ENCODE data around the gene UNCX.

UNCX gene

DNA sequence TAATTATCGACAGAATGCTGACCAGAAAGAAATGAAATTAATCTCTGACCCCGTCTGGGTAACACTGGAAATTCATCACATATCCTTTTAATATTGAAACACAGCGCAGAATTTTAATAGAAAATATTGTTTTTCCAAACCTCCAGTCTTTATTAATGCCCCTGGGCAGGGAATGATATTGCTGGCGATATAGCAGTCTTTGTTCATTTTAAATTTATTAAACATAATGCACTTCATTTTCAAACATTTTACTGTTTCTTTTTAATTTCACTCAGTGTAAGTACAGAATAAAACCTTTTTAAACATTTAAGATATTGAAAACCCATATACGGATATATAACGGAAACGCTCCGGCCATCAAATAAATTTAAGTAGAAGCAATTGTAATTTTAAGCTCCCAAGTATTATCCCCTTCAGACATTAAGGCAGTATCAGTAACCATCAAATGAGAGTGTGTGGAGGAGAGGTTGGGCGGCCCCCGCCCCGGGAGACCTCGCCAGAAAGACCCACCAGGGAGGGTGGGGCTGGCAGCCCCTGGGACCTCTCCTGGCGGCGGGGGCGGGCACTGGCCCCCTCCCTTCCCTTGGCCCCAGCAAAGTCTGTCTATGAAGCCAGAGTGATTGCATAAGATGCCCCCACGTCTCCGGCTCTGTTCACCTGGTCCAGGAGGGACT is 10.8 kb downstream of the UNCX start:
- no peak for DNase-seq

DNA sequence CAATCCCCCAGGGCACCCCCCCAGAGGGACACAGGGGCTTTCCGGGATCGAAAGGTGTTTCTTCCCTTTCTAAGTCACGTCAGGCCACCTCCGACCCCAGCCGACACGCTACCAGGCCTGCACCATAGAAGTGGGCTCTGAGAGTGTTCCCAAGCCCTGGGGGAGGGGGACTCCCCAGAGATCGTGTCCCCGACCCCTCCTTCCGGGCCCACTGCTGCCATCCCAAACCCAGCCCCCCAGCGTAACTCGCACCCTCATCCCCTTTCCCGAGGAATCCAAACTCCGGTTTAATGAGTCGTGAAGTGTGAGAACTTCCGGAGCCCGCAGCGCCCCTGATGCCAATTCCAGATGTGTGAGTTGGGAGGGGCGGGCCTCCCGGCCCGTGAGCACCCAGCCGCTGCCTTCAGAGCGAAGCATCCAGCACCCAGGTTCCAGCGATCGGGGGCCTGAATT is 11.3 kb downstream of the UNCX start:
- peak; percentile 79 for DNase-seq

DNA sequence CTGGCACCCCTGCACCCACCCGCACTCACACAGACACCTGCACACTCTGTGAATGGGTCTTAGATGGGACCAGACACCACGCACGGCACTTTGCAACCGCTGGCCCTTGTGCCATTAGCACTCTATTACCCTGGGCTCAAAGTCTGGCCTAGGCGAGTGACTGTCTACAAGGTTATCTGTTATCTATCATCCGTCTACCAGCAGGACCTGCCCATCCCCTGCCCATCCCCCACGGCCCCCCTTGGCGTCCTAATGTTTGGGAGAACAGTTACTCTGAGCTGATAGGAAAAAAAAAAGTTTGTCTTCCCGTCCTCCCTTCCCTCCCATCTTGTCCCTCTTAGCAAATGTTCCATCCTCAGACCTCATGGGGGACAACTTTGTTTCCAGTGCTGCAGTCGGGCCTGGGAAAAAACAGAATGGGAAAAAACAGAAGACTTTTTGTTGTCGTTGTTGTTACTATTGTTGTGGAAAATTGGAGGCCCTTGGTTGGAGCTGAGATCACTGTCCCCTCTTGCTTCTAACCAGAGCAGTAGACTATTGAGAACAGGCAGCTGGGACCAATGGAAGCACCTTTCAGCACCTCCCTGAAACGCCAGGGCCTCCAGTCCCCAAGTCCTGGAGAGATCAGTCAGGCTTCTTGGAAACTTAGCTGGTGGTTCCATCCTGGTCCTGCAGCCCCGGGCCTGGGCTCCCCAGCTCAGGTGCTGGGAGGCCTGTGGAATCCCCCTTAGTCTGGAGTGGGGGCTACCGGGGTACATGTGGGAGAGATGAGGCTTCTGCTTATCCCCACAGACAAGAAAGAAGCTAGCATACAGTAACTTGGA is 12.2 kb downstream of the UNCX start:
- DNase-seq = peak; percentile 54

DNA sequence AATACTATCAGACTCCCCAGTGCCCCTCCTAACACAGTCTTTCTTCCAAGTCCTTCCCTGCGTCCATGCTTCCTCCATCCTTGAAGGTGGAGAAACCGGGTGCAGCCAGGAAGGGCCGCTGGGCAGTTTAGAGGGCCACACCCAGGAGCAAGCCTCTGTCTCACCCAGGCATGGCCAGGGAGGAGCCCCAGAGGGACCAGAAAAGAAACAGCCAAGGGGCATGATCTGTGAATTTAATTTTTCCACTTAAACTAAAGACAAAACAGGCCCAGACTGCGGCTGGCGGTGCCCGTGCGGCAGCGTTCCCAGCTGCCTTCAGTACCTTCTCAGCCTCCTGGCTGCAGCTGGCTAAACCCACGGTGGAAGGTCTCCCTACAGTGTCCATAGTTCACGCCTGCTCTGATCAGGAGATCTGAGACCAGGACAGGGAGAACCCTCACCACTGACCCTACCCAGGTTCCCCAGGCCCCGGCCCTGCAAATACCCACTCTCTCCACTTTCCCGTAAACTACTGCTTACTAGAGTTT is 12.9 kb downstream of the UNCX start:
- peak; percentile 74 for DNase-seq

DNA sequence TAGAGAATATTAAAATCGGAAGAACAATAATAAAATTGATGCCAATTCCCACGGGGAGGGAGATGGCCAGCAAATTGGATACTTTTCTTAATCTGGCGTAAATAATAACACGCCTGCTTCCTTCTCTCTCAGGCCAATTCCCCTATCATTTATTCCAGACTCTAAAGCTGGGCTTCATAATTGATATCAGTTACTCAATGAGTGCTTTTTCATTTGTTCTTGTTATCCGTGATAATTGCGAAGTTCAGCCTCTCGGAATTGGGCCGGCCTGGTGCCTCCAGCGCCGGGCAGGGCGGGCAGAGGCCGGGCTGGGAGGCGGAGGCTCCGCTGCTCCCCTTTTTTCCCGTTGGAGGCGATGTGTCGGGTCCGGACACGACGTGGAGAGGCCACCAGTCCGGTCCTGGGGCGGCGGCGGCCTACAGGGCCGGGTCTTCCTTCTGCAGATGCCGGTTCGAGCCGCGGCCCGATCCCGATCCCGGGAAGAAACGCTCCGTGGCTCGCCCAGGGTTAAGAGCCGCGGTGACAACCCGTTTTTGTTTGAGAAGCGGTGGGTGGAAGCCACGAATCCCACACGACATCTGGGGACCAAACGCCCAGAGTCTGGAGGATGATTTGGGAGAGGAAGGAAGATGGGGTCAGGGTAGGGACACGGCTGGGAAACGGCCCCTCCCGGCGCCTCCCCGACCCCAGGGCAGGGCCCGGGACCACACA is 13.6 kb downstream of the UNCX start:
- DNase-seq = peak; percentile 73

DNA sequence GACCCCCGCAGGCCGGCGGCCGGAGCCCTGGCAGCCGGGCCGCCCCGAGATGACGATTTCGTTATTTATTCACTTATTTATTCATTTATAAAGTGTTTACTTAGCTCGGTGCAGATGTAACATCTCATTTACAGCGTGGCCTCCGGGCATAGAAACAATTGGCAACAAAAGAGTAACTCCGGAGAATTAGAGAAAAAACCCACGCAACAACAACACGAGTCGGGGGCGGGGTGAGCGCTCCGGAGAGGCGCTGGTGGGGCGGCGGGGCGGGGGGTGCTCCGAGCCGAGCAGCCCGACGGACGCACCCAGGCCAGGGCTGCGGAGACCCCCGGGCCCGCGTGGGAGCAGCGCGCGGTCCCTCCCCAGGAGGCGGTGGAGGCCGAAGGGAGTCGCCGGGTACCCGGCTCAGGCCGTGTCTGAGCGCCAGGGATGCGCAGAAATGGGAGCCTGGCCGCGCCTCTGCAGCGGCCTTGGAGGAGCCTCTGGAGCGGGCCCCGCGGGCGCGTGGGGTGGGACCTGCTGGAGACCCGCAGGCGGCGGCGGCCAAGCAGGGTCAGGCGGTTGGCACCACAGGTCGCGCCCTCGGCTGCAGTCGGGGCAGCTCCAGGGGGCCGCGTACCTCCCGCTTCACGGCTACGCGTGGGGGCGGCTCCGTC is 14.3 kb downstream of the UNCX start:
- peak; percentile 70 for DNase-seq

DNA sequence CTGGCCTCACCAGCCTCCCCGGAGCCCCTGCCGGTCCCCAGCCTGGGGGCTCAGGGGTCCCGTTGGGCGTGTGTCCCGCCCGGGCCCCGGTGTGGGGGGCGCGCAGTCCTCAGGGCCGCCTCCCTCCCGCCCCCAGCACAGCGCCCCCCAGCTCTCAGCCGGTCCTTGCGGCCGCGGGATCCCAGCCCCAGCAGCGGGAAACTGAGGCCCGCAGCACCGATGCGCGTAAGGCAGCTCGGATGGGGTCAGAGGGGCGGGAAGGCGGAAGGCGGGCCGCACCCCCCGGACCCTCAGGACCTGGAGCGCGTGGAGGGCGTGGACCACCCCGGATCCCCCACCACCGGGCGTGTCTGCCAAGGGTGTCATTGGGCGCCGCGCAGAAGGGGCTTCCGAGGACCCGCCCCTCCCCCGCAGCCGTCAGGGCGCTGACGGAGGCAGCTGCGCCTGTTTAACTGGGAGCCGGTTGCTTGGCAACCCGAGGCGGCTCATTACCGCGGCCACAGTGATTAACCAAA is 14.9 kb downstream of the UNCX start:
- DNase-seq = peak; percentile 62

DNA sequence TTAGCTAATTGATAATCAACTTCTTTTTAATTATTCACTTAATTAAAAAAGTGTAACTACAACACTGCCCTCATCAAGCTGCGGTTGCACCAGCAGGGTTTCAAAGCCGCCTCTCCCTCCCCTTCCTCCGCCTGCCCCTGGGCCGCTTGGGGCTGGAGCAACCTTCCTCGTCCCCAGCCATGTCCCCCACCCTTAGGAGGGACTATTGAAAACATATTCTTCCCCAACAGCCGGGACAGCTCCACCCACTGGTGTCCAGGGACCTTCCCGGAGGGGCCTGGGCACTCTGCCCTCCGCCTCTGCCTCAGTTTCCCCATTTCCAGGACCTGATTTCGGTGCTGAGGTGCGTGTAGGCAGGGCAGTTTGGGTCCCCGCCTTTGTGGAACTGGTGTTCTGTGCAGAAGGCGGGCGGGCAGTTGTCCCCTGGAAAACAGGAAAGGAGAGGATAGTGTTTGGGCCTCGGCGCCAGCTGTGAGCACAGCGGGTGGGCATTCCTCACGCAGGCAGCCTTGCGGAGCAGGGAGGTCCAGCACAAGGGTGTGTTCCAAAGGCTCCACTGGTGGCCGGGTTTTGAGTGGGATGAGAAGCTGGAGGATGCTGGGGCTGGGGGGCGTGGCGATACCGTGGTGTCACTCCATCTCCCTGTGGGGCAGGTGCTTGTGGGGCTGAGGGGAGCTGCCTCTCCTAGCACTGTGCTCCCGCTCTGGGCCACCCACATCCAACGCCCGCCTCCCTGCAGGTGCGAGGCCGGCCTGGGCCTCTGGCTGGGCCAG is 15.7 kb downstream of the UNCX start:
- DNase-seq = peak; percentile 66

DNA sequence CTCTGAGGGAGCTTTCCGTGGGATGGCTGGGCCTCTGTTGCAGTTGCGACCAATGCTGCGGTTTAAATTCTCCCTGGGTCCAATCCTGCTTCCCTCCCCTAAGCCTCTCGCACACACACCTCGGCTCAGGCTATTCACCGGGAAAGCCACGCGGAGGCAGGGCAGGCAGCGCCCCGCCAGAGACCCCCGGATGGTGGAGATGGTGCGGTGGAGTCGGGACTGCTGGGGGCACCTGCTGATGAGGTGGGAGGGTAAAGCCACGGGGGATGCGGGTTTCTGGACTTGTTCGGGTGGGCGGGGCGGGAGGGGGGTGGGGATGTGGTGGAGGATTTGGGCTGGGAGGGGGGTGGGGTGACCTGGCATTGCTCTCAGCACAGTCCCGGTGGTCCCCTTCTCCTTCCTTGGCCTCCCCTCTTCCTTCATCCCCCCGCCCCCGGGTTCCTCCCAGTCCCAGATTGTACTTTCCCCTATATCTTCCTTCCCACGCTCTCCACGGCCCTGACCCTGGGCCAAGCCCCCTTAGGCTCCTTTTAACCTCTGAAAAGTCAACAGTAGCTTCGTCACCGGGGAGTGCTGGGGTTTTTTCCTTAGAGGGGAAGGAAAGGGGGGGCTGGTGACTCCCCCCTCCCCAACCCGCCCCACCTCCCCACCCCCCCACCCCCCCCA is 16.4 kb downstream of the UNCX start:
- no peak for DNase-seq

DNA sequence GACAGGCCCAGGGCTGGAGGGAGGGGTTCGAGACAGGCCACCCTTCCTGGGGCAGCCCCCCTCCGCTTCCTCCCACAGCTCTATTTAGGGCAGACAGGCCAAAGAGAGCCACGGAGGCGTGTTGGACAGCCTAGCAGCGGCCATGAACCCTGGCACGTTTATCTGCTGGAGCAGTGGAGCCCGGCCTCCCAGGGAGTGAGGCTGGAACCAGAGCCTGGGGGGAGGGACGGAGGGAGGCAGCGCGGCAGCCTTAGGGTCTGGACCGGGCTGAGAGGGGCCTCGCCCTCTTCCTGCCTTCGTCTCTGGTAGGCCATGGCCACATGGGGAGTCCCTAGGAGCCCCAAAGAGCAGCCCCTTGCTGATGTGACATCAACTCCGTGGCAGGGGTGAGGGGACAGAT is 17.1 kb downstream of the UNCX start:
- peak; percentile 61 for DNase-seq

DNA sequence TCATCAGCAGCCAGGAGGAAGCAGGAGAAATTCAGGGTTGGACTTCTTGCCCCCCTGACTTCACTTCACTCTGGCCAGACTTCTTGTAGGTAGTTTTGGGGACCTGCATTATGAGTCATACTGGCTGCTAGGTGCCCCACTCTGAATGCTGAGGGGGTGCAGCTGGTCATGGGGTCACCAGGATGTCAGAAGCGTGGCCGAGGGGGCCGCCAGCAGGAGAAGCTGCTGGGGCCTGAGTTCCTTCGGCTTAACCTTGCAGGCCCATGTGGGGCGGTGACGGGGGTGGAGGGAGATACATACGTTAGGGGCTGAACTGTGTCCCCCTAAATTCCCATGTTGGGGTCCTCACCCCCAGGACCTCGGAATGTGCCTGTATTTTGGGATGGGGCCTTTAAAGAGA is 18.2 kb downstream of the UNCX start:
- no peak for DNase-seq

DNA sequence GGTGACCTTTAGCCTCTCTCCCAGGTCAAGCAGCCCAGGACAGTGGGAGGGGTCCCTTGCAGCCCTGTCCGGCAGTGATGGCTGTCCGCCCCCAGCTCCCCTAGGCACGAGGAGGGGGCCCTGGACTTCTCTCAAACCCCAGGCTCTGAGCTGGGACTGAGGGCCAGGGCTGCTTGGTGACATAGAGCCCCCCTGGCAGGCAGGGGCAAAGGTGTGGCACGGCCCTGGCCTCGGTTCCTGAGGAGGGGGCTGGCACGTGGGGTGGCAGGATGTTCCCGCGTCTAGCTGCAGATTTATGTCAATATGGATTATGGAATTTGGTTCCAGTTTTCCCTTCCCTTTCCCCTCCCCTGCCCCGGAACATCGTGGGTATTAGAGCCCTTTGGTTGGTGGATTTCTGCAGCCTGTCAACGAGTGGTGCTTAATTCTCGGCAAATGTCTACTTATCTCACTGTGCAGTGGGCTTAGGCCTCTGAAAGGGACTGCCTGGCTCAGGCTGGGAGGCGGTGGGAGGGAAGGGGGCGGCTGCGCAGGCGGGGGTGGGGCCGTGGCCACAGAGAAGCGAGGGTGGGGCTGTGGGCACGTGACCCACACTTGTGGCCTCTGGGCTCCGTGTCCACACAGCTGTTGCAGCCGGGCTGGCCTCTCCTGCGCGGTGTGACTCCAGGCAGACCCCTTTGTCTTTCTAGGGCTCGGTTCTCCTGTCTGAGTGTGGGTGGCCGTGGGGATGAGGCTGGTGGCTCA is 19.3 kb downstream of the UNCX start:
- no peak for DNase-seq

DNA sequence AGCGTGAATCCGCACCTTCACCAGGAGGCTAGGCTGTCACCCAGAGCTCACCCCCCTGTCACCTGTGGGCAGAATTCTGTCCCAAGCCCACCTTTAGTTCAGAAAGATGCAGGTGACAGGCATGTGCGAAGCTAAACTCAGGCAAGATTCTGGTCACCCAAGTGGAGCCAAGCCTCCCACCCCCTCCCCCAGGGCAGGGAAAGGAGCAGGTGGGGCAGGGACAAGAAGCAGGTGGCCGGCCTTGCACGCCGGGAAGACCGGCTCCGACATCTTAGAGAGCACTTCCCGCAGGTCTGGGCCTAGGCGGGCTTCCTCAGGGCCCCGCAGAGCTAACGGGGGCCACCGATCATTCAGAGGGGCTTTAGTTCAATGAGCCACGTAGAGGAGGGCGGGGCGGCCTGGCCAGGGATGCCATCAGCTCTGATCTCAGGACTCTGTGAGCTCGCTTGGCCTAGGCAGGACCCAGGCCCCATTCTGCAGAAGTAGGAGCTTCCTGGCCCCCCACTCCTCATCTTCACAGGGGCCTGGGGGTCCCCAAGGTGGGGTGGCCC is 19.9 kb downstream of the UNCX start:
- peak; percentile 47 for DNase-seq

DNA sequence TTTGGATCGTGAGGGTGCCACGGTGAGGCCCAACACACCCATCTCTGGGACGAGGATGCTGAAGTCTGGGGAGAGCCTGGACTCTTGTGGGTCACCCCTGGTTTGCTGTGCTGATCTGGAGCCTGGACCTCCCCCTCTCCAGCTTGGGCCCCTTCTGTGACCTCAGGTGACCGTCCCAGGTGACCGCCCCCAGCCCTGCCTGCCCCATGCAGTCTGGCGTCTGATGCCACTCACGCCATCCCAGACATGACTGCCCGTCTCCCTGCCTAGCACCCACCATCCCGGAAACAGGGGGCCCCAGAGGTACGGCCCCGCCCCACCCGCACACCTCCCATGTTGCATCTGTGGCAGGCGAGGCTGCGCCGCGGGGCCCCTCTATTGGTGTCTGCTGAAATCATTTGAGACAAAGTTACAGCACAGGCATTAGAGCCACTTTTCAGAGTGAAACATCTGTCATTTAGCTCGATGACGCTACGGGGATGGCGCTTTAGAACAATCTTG is 21.1 kb downstream of the UNCX start:
- DNase-seq = no peak

DNA sequence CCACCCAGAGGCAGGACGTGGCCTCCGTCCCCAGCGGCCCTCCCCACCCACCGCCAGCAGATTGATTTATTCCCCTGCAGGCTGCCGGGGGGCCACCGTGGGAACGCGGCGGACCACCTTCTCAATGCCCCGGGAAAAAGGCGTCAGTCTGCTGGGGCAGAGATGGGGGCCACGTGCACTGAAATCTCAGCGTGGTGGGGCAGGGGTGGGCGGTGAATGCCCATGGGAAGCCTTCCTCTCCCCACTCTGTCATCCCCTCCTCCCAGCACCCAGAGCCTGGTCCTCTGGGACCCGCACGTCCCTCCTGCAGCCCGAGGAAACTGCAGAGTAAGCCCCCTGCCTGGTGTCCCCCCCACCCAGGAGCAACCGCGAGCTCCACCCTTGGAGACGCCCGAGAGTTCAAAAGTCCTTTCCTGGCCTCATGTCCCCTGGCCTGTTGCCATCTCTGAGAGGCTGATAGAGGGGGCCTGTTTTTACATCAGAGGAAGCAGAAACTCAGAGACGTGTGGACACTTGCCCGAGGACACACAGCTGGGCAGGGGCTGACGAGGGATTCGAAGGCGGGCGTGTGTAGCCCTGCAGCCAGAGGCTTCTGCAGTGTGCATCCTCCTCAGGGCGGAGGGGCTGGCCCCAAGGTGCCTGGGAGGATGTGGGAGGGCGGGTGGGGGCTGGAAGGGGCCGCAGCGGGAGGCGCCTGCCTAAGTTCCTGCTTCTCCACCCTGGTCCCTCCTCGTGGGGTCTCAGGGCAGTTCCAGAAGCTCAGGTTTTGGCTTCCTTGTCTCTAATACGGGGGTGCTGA is 21.8 kb downstream of the UNCX start:
- peak; percentile 31 for DNase-seq

DNA sequence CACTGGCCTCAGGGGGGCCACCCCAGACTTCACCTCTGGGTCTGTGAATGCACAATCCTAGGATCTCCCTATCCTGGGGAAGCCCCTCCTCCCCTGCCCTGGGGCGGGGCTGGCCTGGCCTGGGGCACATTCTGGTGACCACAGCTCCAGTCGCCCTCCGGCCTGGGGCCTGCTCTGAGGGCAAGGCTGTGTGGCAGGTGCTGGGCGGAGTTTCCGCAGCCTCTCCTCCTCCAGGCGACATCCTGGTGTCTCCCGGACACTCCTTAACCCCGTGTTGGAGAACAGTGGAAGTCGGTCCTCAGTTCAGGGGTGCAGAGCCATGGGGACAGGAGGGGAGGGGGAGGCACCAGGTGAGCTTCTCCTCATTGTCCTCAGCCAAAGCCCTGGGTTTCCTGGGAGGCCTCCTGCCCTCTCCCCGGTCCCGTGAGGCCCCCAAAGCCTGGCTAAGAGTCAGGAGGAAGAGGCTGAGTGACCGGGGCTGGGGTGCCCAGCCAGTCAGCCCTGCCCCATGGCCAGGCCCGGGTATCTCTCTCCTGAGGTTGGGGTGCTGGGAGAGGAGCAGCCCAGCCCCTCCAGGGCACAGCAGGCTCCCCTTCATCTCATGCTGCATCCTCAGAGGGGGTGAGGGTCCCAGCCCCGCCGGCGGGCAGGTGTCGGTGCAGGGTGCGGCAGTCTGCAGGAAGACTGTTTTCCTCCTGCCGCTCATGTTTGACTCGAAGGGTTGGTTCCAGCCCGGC is 22.6 kb downstream of the UNCX start:
- DNase-seq = peak; percentile 51

DNA sequence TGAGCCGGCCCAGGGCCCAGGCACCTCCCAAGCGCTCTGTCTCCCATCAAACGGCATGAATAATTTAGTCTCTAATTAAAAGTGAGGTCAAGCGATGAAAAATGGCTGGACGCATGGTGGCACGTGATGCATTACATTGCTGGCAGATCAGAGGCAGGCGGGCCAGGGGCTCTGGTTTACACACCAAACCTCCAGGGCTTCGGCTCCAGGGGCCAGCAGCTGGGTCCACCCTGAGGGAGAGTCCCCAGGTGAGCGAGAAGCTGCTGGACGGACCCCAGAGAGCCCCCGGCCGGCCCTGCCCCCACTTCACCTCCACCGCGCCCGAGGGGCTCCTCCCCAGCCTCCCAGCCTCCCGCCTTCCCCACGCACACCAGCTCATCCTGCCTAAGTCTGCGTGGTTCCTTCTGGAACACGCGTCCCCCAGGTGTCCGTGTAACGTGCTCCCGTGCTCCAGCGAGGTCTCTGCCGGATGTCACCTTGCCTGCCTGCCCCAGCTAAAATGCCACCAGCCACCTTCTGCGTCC is 23.2 kb downstream of the UNCX start:
- no peak for DNase-seq

DNA sequence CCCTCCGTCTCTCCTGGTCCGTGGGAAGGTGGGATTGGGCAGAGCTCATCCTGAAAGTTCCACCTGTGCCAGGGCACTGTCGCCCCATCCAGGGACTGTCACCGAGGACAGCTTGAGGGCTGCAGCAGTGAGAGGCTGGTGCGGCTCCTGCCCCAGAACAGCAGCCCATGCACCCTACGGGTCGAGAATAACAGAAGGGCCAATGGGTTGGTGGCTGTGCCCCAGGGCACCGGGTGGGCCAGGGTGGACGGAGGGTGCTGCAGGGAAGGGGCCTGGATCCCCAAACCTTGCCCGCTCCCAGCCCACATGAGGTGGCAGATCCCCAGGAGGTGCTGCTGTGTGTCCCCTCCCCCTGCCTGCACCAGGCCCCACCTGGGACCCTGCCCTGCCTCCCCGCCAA is 23.9 kb downstream of the UNCX start:
- DNase-seq = no peak

All from right kidney (tissue), 1 donor.